ENCODE data around the gene IFITM1. TPM values are rescaled to one million over a fixed set of nuclear protein-coding genes. Genes with fewer than 3 reads are reported as not detected.
"Not testable (repeated sequence)": the region's sequence is repeated elsewhere in the genome, so short reads cannot be mapped to it uniquely, and the experiment has no call there.

Gene IFITM1
- total and polyA plus RNA-seq, 2 donors (not counting 3 experiments of a cell fraction or from before 2014, with no cell fraction given) = 11.5 to 24.6 TPM

DNA sequence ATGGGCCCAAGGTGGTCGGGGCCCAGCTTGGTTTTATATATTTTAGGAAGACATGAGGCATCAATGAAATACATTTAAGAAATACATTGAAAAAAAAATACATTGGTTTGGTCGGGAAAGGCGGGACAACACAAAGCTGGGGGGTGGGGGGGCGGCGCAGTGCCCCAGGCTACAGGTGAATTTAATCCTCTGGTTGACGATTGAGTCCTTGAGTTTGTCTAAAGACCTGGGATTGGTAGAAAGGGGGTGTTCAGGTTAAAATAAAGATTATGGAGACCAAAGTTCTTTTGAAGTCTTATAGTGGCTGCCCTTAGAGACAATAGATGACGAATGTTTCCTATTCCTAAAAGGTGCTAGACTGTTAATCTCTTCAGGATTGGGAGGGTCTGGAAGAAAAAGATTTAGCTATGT, 3.1 kb downstream of the IFITM1 start:
- intact Hi-C loops (cut with micrococcal nuclease) = no loop called here
- dilution Hi-C loops (cut with MboI; ENCODE audit: extremely low pct_ligation_motif_present, low sequenced_read_pairs) = no loop called here
- peaks cover 12% of the 10 kb centered on the region for H3K79me2 ChIP-seq (ENCODE audit: control insufficient read depth, insufficient read depth, low read length)
- H3K36me3 ChIP-seq (ENCODE audit: control insufficient read depth in 2 of 2, extremely low read depth in 1 of 2, insufficient read depth in 2 of 2, low read length in 2 of 2) = no peaks in the 10 kb centered on the region
- ChIA-PET POLR2A (interaction anchor here (1.2 kb wide), 1 partner anchor 39 kb away, joined by 4 read pairs; no protein-coding TSS in a partner anchor), CTCF (interaction anchor here (0.8 to 2.2 kb wide), 7 partner anchors 9 to 202 kb away, joined by 3 to 11 read pairs (median 4); partner anchors contain the start of gene IFITM2)
- FAIRE-seq = no peak
- peaks cover 19 to 28% of the 10 kb centered on the region in 2 experiments for H3K27me3 ChIP-seq (ENCODE audit: control insufficient read depth in 2 of 2, insufficient read depth in 2 of 2, low read length in 2 of 2)
- H3K4me3 ChIP-seq (replicated peaks in 1 of 3; ENCODE audit: insufficient read depth in 1 of 3, low read depth in 1 of 3, low read length in 3 of 3) = no peak overlapping the region
- no peak overlapping the region for H3K27ac ChIP-seq (ENCODE audit: insufficient read depth, low read depth, low read length)
- no peak for DNase-seq (ENCODE audit: low read depth, low spot score)
- peaks cover 7% of the 10 kb centered on the region for H3K4me1 ChIP-seq (ENCODE audit: control insufficient read depth, extremely low read depth, insufficient read depth, low read length)
- H3K9me1 ChIP-seq (replicated peaks; ENCODE audit: control insufficient read depth, extremely low read depth, insufficient read depth, low read length) = no peaks in the 10 kb centered on the region
- no peak overlapping the region for H2AFZ ChIP-seq (ENCODE audit: low read depth, low read length)
- H3K4me2 ChIP-seq (ENCODE audit: insufficient read depth, low read length) = no peak overlapping the region
- no peak overlapping the region for H3K9ac ChIP-seq (replicated peaks; ENCODE audit: extremely low read depth, insufficient read depth, low read length)
- no peaks in the 10 kb centered on the region for H3K9me3 ChIP-seq (replicated peaks; ENCODE audit: control insufficient read depth, insufficient read depth, low read length)
- no peaks in the 10 kb centered on the region for H4K20me1 ChIP-seq (replicated peaks; ENCODE audit: control insufficient read depth, extremely low read depth, insufficient read depth, low read length)
- no TSS peak for BruUV-seq (replicated peaks)
- no peak for TF ChIP-seq MYC (IDR thresholded peaks at IDR 0.05; ENCODE audit: low read depth, low read length)

DNA sequence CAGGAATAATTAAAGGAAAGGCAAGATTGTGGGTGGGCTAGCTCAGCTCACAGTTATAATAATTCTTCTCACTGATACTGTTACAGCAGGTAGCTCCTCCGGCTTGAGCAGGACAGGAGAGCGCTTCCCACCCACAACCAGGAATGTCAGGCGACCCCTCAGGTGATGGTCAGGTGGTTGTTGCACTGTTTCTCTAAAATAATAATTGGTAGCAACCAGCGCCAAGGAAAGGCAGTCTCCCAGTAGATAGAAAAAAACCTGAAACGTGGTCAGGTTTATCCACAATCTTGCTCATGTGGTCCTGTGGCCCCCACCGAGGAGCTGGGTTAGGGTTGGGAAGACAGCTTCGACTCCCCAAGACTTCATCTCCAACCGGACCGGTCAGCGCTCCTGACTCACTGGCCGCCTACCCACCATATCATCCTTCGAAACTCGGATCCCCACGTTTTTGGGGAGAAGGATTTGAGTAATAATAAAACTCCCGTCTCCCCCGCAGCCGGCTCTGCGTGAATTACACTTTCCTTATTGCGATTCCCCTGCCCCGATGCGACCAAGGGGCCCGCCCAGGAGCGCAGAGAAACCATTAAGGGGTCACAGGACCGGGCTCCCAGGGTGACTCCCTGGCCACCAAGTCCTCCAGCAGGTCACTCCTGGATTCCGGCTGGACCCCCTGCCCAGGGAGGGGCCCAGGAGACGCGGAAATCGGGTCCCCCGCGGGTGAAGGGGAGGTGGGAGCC, 4.0 kb downstream of the IFITM1 start:
- H4K20me1 ChIP-seq (replicated peaks; ENCODE audit: control insufficient read depth, extremely low read depth, insufficient read depth, low read length); H2AFZ ChIP-seq (ENCODE audit: low read depth, low read length); H3K36me3 ChIP-seq (ENCODE audit: control insufficient read depth in 2 of 2, extremely low read depth in 1 of 2, insufficient read depth in 2 of 2, low read length in 2 of 2); H3K27ac ChIP-seq (ENCODE audit: insufficient read depth, low read depth, low read length); BruUV-seq (replicated peaks); H3K9me3 ChIP-seq (replicated peaks; ENCODE audit: control insufficient read depth, insufficient read depth, low read length); H3K4me2 ChIP-seq (ENCODE audit: insufficient read depth, low read length); H3K4me3 ChIP-seq (replicated peaks in 1 of 3; ENCODE audit: insufficient read depth in 1 of 3, low read depth in 1 of 3, low read length in 3 of 3); H3K4me1 ChIP-seq (ENCODE audit: control insufficient read depth, extremely low read depth, insufficient read depth, low read length); intact Hi-C loops (cut with micrococcal nuclease); H3K9me1 ChIP-seq (replicated peaks; ENCODE audit: control insufficient read depth, extremely low read depth, insufficient read depth, low read length); H3K9ac ChIP-seq (replicated peaks; ENCODE audit: extremely low read depth, insufficient read depth, low read length); DNase-seq (ENCODE audit: low read depth, low spot score); dilution Hi-C loops (cut with MboI; ENCODE audit: extremely low pct_ligation_motif_present, low sequenced_read_pairs): not testable (repeated sequence)
- ChIA-PET POLR2A (interaction anchor here (1.2 kb wide), 1 partner anchor 38 kb away, joined by 4 read pairs; no protein-coding TSS in a partner anchor), CTCF (interaction anchor here (0.8 to 2.2 kb wide), 8 partner anchors 9 to 201 kb away, joined by 3 to 11 read pairs (median 4); partner anchors contain the start of gene IFITM2)
- H3K27me3 ChIP-seq (ENCODE audit: control insufficient read depth in 2 of 2, insufficient read depth in 2 of 2, low read length in 2 of 2) = peaks cover 19 to 28% of the 10 kb centered on the region in 2 experiments
- H3K79me2 ChIP-seq (ENCODE audit: control insufficient read depth, insufficient read depth, low read length) = peaks cover 12% of the 10 kb centered on the region
- peak; percentile 89 for FAIRE-seq

DNA sequence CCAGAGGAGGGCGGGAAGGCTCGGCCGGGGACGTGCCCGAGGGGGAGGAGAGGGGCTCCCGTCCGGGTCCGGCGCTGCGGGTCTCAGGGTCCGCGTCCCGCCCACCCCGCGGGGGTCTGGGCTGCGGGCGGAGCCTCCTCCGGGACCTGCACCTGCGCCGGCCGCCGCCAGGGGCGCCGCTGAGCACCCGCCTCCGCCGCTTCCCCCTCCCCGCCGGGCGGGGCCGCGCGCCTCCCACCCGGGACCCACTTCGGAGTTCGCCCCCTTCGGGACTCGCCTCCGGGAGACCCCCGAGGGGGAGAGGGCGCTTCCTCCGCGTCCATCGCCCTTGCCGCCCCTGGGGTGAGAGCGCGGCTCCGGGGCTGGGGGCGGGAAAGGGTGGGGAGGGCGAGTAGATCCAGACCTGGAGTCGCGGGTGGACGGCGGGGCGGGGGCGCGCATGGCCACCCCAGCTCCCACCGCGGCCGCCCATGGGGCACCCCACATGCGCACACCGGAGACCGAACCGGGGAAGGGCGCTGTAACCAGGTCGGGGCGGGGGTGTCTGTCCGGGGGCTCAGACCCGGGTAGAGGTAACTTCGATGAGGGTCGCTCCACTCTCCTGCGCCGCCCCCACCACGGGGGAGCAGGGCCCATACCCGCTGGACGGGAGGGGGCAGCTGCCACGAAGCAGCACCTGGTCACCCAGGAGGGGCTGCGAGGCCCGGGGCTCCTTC, 4.7 kb downstream of the IFITM1 start:
- CTCF ChIA-PET = interaction anchor here (0.9 to 2.2 kb wide), 6 partner anchors 9 to 201 kb away, joined by 3 to 11 read pairs (median 5); partner anchors contain the start of gene IFITM2

More for the DNA sequence above, 4.7 kb downstream of the IFITM1 start:
- dilution Hi-C loops (cut with MboI; ENCODE audit: extremely low pct_ligation_motif_present, low sequenced_read_pairs); H3K9ac ChIP-seq (replicated peaks; ENCODE audit: extremely low read depth, insufficient read depth, low read length); H3K4me1 ChIP-seq (ENCODE audit: control insufficient read depth, extremely low read depth, insufficient read depth, low read length); POLR2A ChIA-PET; H3K27ac ChIP-seq (ENCODE audit: insufficient read depth, low read depth, low read length); BruUV-seq (replicated peaks); H3K36me3 ChIP-seq (ENCODE audit: control insufficient read depth in 2 of 2, extremely low read depth in 1 of 2, insufficient read depth in 2 of 2, low read length in 2 of 2); H4K20me1 ChIP-seq (replicated peaks; ENCODE audit: control insufficient read depth, extremely low read depth, insufficient read depth, low read length); DNase-seq (ENCODE audit: low read depth, low spot score); H3K9me1 ChIP-seq (replicated peaks; ENCODE audit: control insufficient read depth, extremely low read depth, insufficient read depth, low read length); H2AFZ ChIP-seq (ENCODE audit: low read depth, low read length); H3K9me3 ChIP-seq (replicated peaks; ENCODE audit: control insufficient read depth, insufficient read depth, low read length); intact Hi-C loops (cut with micrococcal nuclease): not testable (repeated sequence)
- peak overlapping the region in 1 of 3 experiments; percentile 84 for H3K4me3 ChIP-seq (replicated peaks in 1 of 3; ENCODE audit: insufficient read depth in 1 of 3, low read depth in 1 of 3, low read length in 3 of 3)
- peaks cover 12% of the 10 kb centered on the region for H3K79me2 ChIP-seq (ENCODE audit: control insufficient read depth, insufficient read depth, low read length)
- H3K27me3 ChIP-seq (ENCODE audit: control insufficient read depth in 2 of 2, insufficient read depth in 2 of 2, low read length in 2 of 2) = peaks cover 19 to 28% of the 10 kb centered on the region in 2 experiments
- peak overlapping the region; percentile 21 for H3K4me2 ChIP-seq (ENCODE audit: insufficient read depth, low read length)
- FAIRE-seq = peak; percentile 18
